ENCODE measurements around the gene SLC35B2. TPM values are rescaled to one million over a fixed set of nuclear protein-coding genes. Genes with fewer than 3 reads are reported as not detected.

SLC35B2 gene
- total RNA-seq (2014; rRNA removed; shearing (Covaris generic)) (106 and 114 TPM in 2 replicates), polyA plus RNA-seq (2016; fragmentation: Nextera tagmentation; extraction: Ambion mirVana) (101 and 103 TPM in 2 replicates)

- peaks cover 22% of the 10 kb centered on the region for H3K36me3 ChIP-seq (ENCODE audit: low read depth)
- H3K9me2 ChIP-seq (ENCODE audit: insufficient read depth): no peaks in the 10 kb centered on the region
- H3K4me3 ChIP-seq: peak within 1 kb of the TSS; percentile 100
- in situ Hi-C loops (cut with MboI): no loop called here
- peak within 1 kb of the TSS; percentile 94 for H3K9ac ChIP-seq
- H3K4me1 ChIP-seq (ENCODE audit: insufficient read depth): peaks cover 10% of the 10 kb centered on the region; the same call in 1 of the 2 replicates
- H3K27me3 ChIP-seq (replicated peaks; ENCODE audit: insufficient read depth): no peaks in the 10 kb centered on the region
- H3K9me3 ChIP-seq (ENCODE audit: low read depth): no peaks in the 10 kb centered on the region
- H3K79me2 ChIP-seq (ENCODE audit: insufficient read depth): peaks cover 46% of the 10 kb centered on the region
- H3K27ac ChIP-seq: peak within 1 kb of the TSS; percentile 65
- DNase-seq: peak; percentile 84
- peaks cover 48% of the 10 kb centered on the region for H3F3A ChIP-seq (ENCODE audit: insufficient read depth)
- H2AFZ ChIP-seq: peak within 1 kb of the TSS; percentile 95
- TF ChIP-seq EZH2 (IDR thresholded peaks at IDR 0.05; ENCODE audit: insufficient read depth, poor library complexity, severe bottlenecking) (no peak), EZH2phosphoT487 (IDR thresholded peaks at IDR 0.05; ENCODE audit: insufficient read depth, low read depth) (no peak)
- H3K4me2 ChIP-seq (ENCODE audit: unreplicated experiment): peak within 1 kb of the TSS; percentile 97
- peaks cover 2% of the 10 kb centered on the region; the same call in 1 of the 2 replicates for H4K20me1 ChIP-seq (ENCODE audit: insufficient read depth)
- WGBS, 2 experiments (ENCODE audit: low coverage in 1 of 2, low lambda C conversion rate in 2 of 2, missing lambda C conversion rate in 2 of 2): 1 to 2% methylated on average over 26 to 76 of the region's 80 CpGs
Observed at GRCh38 chr6:44257025-44257752, at the start of gene SLC35B2. Gene SLC35B2 (minus strand): TSS chr6:44257528. CDS start chr6:44257410, 118 bp downstream.

DNA sequence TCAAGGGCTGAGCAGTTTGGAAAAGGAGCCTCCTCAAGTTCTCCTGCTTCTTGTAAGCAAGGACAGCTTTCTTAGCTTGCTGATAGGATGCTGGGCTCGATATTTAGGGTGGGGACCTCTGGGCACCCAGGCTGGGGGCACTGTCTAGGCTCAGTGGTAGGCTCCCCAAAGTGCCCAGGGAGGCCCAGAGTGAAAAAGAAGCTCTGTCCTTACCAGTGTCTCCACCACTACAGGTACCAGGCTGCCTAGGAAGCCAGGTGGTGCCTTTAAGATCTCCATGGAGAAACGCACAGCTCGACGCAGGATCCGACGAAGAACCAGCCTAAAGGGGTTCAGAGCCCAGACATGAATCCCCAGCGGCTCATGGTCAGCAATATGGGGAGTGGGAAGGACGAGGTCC lies 49.4 kb upstream of the SLC35B2 start:
- no peaks in the 10 kb centered on the region for H3K27me3 ChIP-seq (replicated peaks; ENCODE audit: insufficient read depth)
- H3F3A ChIP-seq (ENCODE audit: insufficient read depth): peaks cover 17% of the 10 kb centered on the region
- 94 to 95% methylated on average over 8 of the region's 8 CpGs for WGBS, 2 experiments (ENCODE audit: low coverage in 1 of 2, low lambda C conversion rate in 2 of 2, missing lambda C conversion rate in 2 of 2)
- H3K4me3 ChIP-seq: no peak overlapping the region
- in situ Hi-C loops (cut with MboI): no loop called here
- H3K79me2 ChIP-seq (ENCODE audit: insufficient read depth): no peaks in the 10 kb centered on the region
- no peaks in the 10 kb centered on the region for H4K20me1 ChIP-seq (ENCODE audit: insufficient read depth)
- no peak for TF ChIP-seq EZH2 (IDR thresholded peaks at IDR 0.05; ENCODE audit: insufficient read depth, poor library complexity, severe bottlenecking)
- TF ChIP-seq EZH2phosphoT487 (IDR thresholded peaks at IDR 0.05; ENCODE audit: insufficient read depth, low read depth): no peak
- H3K36me3 ChIP-seq (ENCODE audit: low read depth): peaks cover 17% of the 10 kb centered on the region; the same call in 1 of the 2 replicates
- H3K9me3 ChIP-seq (ENCODE audit: low read depth): no peaks in the 10 kb centered on the region
- no peak overlapping the region for H3K27ac ChIP-seq
- DNase-seq: no peak
- no peaks in the 10 kb centered on the region for H3K9me2 ChIP-seq (ENCODE audit: insufficient read depth)
- no peak overlapping the region for H3K4me2 ChIP-seq (ENCODE audit: unreplicated experiment)
- no peak overlapping the region for H3K9ac ChIP-seq
- no peak overlapping the region for H2AFZ ChIP-seq
- peaks cover 15% of the 10 kb centered on the region for H3K4me1 ChIP-seq (ENCODE audit: insufficient read depth)

- Histone ChIP-seq H3K9me2 (ENCODE audit: insufficient read depth) (no peaks in the 10 kb centered on the region), H3K4me3 (no peak overlapping the region), H3K36me3 (ENCODE audit: low read depth) (0 out of 2 replicates have a peak, but pooled peaks cover 12% of the 10 kb centered on the region), H3K79me2 (ENCODE audit: insufficient read depth) (no peaks in the 10 kb centered on the region), H3K4me1 (ENCODE audit: insufficient read depth) (peaks cover 15% of the 10 kb centered on the region), H2AFZ (no peak overlapping the region), H3F3A (ENCODE audit: insufficient read depth) (peaks cover 10% of the 10 kb centered on the region), H3K9ac (no peak overlapping the region), H3K9me3 (ENCODE audit: low read depth) (no peaks in the 10 kb centered on the region), H3K4me2 (ENCODE audit: unreplicated experiment) (no peak overlapping the region), H3K27ac (no peak overlapping the region), H3K27me3 (replicated peaks; ENCODE audit: insufficient read depth) (no peaks in the 10 kb centered on the region), H4K20me1 (ENCODE audit: insufficient read depth) (no peaks in the 10 kb centered on the region)
- WGBS, 2 experiments (ENCODE audit: low coverage in 1 of 2, low lambda C conversion rate in 2 of 2, missing lambda C conversion rate in 2 of 2): 84 to 87% methylated on average over 5 of the region's 5 CpGs
- no peak for DNase-seq
- in situ Hi-C loops (cut with MboI): no loop called here
- TF ChIP-seq EZH2phosphoT487 (IDR thresholded peaks at IDR 0.05; ENCODE audit: insufficient read depth, low read depth): no peak
- TF ChIP-seq EZH2 (IDR thresholded peaks at IDR 0.05; ENCODE audit: insufficient read depth, poor library complexity, severe bottlenecking): no peak
Observed at GRCh38 chr6:44305200-44305725, 47.9 kb upstream of the SLC35B2 start.

DNA sequence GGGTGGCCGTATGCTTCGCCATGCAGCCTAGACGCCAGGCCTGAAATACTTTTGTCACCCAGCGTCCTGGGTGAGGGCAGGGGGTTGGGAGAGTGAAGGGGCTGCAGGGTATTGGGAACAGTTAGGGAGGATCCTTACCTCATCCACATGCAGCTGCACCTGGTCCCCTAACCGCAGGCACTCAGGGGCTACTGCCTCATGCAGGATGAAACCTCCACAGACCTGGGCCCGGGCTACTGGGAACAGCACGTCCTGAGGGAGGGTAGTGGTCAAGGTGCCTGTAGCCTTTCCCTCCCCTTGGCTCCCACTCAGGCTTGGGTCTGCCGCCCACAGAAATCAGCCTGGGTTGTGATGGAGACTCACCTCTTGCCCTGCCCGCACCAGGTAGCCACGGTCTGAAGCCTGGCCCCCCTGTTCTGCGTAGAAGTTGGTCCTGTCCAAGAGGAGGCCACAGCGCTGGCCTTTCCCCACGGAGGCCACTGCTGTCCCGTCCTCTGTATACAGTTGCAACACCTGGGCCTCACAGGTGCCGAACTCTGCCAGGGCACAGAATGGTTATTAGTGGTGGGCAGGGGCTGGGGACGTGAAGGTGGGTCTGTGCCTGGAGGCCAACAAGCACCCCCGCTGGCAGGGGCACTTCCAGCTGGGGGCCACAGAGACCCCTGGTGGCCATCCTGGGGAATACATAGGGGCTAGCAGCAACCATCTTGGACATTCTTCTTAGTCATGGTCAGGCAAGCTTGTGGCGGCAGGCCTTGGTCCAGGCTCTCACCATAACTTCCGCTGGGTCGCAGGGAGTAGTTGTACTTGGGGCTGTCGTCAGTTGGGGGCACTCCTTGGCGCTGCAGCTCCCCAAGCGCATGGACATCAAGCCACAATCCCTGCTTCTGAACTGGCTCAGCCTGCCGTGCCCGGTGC lies 47.2 kb upstream of the SLC35B2 start:
- no peak overlapping the region for H2AFZ ChIP-seq
- no peaks in the 10 kb centered on the region for H3K79me2 ChIP-seq (ENCODE audit: insufficient read depth)
- peaks cover 5% of the 10 kb centered on the region; the same call in 1 of the 2 replicates for H3K36me3 ChIP-seq (ENCODE audit: low read depth)
- peak; percentile 57 for DNase-seq
- H3K9ac ChIP-seq: no peak overlapping the region
- peaks cover 3% of the 10 kb centered on the region for H3F3A ChIP-seq (ENCODE audit: insufficient read depth)
- no peak overlapping the region for H3K4me2 ChIP-seq (ENCODE audit: unreplicated experiment)
- H3K4me3 ChIP-seq: no peak overlapping the region
- H3K4me1 ChIP-seq (ENCODE audit: insufficient read depth): peaks cover 9% of the 10 kb centered on the region
- no peaks in the 10 kb centered on the region for H3K9me3 ChIP-seq (ENCODE audit: low read depth)
- H4K20me1 ChIP-seq (ENCODE audit: insufficient read depth): no peaks in the 10 kb centered on the region
- no peaks in the 10 kb centered on the region for H3K27me3 ChIP-seq (replicated peaks; ENCODE audit: insufficient read depth)
- in situ Hi-C loops (cut with MboI): no loop called here
- WGBS, 2 experiments (ENCODE audit: low coverage in 1 of 2, low lambda C conversion rate in 2 of 2, missing lambda C conversion rate in 2 of 2): 86 to 88% methylated on average over 24 to 25 of the region's 25 CpGs
- TF ChIP-seq EZH2phosphoT487 (IDR thresholded peaks at IDR 0.05; ENCODE audit: insufficient read depth, low read depth) (no peak), EZH2 (IDR thresholded peaks at IDR 0.05; ENCODE audit: insufficient read depth, poor library complexity, severe bottlenecking) (no peak)
- H3K27ac ChIP-seq: no peak overlapping the region
- H3K9me2 ChIP-seq (ENCODE audit: insufficient read depth): no peaks in the 10 kb centered on the region
